ENCODE measurements around the gene SPATA6.
"Not testable (repeated sequence)": the region's sequence is repeated elsewhere in the genome, so short reads cannot be mapped to it uniquely, and the experiment has no call there.

Gene SPATA6

DNA sequence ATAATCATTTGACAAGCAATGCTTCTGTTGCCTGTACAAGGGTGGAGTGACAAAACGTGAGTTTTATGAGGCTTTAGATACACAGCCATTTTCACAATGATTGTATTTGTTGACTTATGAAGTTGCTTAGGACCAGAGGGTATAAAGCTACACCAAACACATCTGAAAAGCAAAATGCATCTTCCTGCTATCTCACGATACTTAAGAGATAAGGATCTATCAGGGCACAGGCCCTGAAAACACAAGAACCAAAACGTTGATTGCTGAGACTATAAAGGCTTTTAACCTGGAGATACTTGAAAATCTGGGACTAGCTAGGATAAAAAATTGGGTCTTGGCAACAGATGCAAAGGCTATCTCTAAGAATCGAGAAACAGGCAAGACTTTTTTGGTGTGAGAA is 133.7 kb downstream of the SPATA6 start:
- DNase-seq: no peak

DNA sequence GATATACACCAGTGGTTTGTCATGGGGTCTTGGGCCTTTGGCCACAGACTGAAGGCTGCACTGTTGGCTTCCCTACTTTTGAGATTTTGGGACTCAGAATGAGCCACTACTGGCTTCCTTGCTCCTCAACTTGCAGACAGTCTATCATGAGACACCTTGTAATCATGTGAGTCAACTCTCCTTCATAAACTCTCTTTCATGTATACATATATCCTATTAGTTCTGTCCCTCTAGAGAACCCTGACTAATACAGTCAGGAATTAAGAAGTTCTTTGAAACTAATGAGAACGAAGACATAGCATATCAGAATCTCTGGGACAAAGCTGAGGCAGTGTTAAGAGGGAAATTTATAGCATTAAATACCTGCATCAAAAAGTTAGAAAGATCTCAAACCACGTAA is 138.7 kb downstream of the SPATA6 start:
- DNase-seq: no peak

DNA sequence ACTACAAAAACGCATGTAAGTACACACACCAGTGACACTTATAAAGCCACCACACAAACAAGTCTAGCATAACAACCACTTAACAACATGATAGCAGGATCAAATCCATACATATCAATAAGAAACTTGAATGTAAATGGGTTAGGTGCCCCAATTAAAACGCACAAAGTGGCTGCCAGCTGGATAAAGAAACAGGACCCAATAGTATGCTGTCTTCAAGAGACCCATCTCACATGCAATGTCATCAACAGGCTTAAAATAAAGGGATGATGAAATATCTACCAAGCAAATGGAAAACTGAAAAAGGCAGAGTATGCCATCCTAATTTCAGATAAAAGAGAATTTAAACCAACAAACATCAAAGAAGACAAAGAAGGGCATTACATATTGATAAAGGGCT is 139.9 kb downstream of the SPATA6 start:
- no peak for DNase-seq

DNA sequence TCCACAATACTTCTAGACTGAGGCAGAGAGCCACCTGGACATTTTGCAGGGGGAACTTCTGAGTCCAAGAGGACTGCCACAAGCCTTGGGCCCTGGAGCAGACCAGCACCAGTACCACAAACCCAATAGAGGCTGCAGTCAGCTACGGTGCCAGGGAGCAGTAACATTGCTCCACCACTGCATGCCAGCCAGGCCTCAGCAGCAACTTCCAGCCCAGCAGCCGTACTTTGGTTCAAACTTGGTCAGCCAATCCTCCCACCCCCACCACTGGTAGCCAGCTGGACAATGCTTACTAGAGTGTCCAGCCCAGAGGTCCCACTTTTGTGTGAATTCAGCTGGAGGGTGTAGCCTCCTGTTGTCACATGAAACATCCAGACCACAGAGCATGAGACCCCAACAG is 142.1 kb downstream of the SPATA6 start:
- DNase-seq: no peak

DNA sequence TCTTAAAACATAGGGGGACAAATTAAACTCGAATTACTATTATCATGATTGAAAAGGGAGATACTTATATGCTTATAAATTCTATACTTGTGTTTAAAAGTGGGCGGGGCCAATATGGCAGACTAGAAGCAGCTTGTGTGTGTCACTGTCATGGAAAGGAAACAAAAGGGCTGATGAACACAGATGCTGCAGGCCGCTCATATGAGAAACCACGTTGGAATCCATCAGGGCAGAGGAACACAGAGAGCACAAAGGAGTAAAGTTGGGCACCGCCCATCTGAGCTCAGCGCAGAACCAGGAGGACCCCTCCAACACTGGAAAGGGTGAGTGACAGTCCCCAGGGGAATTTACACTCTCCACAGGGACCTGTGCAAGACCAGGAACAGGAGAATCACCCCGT is 142.5 kb downstream of the SPATA6 start:
- no peak for DNase-seq

DNA sequence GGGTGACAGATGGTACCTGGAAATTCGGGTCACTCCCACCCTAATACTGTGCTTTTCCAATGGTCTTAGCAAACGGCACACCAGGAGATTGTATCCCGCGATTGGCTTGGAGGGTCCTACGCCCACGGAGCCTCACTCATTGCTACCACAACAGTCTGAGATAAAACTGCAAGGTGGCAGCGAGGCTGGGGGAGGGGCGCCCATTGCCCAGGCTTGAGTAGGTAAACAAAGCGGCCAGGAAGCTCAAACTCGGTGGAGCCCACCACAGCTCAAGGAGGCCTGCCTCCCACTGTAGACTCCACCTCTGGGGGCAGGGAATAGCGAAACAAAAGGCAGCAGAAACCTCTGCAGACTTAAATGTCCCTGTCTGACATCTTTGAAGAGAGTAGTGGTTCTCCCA is 160.2 kb downstream of the SPATA6 start:
- DNase-seq: not testable (repeated sequence)

DNA sequence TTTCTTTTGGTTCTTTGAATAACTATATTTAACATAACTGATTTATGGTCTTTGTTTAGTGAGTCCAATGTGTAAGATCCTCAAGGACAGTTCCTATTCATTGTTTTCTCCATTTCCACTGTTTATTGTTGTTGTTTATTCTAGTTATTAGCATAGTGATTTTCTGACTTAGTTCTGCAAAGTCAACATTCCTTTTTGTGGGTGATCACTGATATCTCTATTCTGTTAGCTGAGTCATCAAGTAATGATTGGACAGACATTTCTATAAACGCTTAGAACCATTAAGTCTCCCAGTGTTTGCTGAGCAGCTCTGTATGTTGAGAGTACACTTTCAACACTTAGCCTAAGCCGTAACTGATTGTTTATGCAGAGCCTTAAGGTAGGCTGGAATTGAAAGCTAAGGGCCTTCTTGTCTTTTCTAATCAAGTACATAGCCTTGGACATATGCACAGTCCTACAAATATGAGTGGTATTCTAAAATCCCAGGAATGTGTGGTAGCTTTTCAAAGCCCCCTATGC is 162.4 kb downstream of the SPATA6 start:
- no peak for DNase-seq

DNA sequence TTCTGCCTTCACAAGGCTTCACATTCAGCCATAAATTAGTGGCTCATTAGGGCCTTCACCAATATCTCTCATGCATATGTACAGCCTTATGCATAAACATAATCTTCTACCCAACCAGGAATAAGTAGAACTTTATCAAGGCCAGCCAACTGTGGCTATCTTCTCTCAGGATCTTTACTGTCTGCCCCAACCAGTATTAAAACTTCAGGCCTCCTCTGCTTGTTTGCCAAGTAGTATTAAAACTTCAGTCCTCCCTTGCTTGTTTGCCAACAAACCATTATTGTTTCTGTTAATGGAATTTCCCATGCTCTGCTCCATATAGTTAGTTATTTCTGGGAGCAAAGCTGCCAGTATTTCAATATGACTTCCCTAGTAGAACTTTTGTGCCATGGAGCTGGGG is 169.4 kb downstream of the SPATA6 start:
- no peak for DNase-seq

DNA sequence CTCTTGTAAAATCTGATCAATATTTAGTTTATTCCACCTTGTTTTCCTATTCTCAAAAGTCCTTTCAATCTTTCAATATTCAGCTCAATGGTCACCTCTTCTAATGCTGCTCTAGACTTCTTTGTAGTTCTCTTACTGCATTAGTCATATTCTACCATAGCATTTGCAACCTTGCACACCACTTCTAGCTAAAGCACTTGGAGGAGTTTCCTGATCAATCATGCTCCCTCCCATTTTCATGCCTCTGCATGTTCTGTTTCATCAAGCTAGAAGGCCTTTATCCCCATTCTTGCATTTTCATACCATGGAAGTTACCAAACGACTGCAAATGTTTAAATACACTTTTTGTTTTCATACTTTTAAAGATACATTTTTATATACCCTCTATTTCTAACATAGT is 177.3 kb downstream of the SPATA6 start:
- no peak for DNase-seq

DNA sequence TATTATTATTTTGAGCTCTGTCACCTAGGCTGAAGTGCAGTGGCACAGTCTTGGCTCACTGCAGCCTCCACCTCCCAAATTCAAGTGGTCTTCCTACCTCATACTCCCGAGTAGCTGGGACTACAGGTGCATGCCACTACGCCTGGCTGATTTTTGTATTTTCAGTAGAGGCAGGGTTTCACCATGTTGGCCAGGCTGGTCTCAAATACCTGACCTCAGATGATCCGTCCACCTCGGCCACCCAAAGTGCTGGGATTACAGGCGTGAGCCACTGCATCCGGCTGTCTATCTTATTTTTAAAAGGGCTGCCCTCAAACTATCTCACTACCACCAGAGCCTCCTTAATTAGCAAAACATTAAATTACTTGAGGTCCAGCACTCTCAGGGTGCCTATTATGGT is 177.9 kb downstream of the SPATA6 start:
- not testable (repeated sequence) for DNase-seq

DNA sequence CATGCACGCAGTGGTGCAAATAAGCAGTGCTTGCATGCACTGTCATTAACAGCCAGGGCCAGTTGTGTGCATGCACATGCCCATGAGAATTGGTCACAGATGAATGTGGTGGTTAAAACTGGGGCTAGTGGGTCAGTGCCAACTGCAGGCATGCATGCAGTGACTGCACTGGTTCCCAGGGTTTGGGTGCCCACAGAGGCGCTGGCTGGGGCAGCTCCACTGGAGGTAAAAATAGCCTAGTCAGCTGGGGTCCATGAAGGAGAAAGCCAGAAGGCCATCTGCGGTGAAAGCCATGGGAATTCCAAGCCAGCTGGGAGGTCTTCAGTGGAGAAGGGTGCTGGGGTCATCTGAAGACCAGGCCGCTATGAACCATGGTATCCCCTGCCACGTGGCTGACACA is 179.3 kb downstream of the SPATA6 start:
- no peak for DNase-seq

DNA sequence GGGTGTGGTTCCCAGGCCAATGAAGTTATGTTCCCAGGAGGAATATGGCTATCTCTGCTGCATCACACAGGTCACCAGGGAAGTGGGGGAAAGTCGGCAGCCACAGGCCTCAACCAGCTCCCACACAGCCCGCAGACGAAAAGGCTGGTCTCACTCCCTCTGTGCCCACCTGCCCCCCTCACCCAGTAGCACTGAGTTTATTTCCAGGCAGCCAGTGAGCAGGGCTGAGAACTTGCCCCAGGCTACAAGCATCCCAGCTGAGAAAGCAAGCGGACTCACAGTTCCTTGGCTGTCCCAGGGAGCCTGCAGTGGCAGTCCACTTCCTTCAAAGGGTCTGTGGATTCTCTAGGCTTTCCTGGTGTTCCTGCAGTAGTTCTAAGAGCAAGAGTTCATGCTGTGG is 180.6 kb downstream of the SPATA6 start:
- DNase-seq: no peak

DNA sequence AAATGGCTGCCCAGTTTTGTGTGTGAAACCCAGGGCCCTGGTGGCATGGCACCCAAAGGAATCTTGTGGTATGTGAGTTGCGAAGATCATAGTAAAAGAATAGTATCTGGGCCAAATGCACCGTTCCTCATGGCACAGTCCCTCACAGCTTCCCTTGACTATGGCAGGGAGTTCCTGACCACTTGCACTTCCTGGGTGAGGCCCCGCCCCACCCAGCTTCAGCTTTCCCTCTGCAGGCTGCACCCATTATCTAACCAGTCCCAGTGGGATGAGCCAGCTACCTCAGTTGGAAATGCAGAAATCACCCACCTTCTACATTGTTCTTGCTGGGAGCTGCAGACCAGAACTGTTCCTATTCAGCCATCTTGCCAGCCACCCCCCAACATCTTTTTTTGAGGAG is 186.5 kb downstream of the SPATA6 start:
- no peak for DNase-seq

DNA sequence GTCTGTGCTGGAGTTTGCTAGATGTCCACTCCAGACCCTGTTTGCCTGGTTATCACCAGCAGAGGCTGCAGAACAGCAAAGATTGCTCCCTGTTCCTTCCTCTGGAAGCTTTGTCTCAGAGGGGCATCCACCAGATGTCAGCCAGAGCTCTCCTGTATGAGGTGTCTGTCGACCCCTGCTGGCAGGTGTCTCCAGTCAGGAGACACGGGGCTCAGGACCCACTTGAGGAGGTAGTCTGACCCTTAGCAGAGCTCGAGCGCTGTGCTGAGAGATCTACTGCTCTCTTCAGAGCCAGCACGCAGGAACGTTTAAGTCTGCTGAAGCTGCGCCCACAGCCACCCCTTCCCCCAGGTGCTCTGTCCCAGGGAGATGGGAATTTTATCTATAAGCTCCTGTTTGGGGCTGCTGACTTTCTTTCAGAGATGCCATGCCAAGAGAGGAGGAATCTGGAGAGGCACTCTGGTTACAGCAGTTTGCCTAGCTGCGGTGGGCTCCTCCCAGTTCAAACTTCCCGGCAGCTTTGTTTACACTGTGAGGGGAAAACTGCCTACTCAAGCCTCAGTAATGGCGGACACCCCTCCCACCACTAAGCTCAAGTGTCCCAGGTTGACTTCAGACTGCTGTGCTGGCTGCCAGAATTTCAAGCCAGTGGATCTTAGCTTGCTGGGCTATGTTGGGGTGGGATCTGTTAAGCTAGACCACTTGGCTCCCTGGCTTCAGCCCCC is 187.1 kb downstream of the SPATA6 start:
- not testable (repeated sequence) for DNase-seq

DNA sequence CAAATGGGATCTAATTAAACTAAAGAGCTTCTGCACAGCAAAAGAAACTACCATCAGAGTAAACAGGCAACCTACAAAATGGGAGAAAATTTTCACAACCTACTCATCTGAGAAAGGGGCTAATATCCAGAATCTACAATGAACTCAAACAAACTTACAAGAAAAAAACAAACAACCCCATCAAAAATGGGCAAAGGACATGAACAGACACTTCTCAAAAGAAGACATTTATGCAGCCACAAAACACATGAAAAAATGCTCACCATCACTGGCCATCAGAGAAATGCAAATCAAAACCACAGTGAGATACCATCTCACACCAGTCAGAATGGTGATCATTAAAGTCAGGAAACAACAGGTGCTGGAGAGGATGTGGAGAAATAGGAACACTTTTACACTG is 189.7 kb downstream of the SPATA6 start:
- DNase-seq: not testable (repeated sequence)

DNA sequence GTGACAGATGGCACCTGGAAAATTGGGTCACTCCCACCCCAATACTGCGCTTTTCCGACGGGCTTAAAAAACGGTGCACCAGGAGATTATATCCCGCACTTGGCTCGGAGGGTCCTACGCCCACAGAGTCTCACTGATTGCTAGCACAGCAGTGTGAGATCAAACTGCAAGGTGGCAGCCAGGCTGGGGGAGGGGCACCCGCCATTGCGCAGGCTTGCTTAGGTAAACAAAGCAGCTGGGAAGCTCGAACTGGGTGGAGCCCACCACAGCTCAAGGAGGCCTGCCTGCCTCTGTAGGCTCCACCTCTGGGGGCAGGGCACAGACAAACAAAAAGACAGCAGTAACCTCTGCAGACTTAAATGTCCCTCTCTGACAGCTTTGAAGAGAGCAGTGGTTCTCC is 194.6 kb downstream of the SPATA6 start:
- DNase-seq: not testable (repeated sequence)

DNA sequence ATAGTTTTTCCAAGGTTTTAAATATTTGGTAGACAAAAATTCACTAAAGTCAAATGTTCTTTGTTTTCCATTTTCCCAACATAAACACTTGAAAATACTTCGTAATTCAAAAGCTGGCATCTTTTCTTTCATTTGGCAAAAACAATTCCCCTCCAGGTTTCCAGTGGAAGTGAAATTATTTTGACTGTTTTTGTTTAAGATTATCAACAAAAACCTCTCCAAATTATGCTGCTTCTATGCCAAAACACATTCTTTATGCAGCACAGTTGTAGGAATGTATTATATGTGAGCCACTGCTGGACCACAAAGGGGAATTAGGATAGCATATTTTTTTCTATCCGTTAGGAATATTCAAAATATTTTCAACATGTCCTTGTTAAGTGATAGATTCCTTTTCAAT is 205.4 kb downstream of the SPATA6 start:
- no peak for DNase-seq

DNA sequence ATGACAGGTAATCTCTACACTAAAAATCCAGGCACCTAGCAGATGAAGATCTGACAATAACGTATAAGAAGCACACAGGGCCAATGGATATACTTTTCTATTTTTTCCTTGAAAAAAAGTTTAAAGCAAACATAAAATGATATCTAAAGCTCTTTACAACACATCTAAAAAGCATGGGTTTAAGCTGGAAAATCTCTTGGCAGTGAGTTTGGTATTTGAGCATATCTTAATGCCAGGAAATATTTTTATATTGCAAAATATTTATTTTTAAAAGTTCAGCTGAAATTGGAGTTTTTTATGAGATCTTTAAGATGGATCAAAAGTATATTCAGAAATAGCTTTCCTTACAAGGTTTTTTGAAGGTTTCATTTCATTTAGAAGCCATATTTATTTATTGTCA is 209.0 kb downstream of the SPATA6 start:
- DNase-seq: no peak

DNA sequence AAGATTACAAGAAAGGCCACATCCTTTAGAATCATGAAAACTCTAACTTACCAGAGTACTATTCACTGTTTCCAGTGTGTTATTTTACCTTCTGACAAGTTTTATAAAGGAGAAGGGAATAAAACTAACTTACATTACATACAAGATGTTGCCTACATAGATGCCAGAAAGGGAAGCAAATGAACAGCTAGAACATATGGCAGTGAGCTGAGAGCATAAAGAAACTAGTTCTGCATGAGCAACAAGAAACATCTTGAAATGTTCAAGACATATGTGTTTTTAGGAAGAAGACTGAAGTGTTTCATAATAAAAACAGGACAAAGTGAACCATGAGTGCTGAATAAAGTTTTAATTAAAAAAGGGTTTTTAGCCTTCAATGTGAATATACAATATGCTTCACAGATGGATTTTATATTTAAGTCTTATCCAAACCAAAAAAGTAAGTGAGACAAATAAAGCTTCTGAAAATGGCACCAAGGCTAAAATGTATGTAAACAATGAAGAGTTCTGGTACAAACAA is 210.1 kb downstream of the SPATA6 start:
- DNase-seq: no peak

DNA sequence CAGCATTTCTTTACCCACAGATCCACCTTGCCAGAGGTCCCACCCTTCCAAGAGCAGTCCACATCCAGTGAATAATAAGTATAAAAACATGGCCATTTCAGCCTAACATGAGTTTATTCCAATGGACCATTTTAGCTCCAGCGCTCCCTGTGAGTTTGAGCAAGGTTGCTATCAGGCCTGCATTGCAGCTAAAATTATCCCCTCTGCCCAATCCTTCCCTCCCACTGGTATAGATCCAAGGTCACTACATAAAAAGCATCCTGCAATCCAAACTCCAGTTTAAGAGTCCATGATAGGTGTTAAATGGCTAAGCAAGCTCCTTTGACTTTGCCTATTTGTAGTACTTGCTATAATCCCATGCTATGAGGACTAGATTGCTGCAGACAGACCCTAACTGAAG is 213.9 kb downstream of the SPATA6 start:
- DNase-seq: no peak

DNA sequence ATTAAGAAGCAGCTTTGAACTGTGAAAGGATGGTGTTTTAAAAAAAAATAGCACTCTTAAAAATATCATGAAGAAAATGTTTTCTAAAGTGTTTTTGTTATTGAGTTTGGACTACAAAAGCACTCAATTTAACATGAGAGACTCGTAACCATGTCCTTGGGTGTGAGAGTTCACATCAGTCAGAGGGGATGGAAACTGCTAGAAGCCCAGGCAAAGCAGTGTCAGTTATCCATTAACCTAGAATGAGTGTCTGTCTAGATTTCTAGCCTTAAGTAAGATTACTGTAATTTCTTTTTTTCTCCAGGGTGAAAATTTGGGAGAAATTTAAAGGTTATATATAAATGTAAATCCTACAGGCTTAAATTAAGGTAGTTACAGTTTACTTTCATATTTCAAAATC is 217.8 kb downstream of the SPATA6 start:
- DNase-seq: no peak

DNA sequence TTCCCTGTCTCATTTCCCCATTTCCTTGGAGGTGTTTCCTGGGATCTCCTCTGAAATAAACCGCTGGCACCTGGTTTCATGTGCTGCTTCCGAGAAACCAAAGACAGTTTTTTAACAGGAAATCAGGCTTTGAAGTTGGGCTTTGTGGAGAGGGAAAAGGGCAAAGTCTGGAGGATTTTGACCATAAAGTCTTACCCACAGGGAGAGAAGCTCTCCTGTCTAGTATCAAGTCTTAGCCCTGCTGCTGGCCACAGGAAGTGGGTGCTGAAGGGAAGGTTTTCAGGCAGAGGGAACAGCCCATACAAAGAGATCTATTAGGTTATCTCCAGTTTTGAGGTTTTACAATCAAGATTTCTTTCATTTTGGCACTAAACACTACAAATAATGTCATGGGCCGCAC is 220.2 kb downstream of the SPATA6 start:
- DNase-seq: no peak

DNA sequence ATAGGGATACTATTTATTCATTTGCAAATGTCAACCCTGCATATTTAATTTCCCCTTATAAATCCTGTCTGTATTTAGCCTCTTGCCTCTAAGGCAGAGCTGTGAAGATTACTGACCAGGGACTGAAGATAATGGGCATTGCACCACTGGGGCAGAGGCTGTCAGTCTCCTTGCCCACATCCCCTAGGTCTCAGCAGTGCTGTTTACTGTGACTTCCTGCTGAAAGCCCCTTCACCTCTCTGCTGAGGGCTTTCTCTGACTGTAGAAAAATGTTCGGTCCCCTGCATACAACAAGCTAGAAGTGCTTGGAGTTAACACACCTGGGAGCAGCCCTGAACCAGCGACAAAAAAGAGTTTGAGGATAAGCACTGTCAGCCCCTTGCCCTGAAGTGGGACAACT is 220.7 kb downstream of the SPATA6 start:
- DNase-seq: no peak

DNA sequence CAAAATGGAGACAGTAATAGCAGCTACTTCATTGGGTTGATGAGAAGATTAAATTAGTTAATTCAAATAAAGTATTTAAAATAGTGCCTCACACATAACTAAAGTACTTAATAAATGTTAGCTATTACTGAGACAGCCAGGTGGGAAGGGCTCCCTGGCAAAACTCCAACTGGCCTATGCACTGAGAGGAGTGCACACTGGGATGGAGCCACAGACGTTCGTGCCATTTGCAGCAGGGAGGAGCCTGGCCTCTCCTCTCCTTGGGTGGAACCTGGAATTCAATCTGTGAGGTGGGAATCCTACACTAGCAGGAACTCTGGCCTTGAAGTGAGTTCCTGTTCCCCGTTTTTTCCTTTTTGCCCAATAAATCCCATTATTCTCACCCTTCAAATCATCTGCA is 221.4 kb downstream of the SPATA6 start:
- DNase-seq: no peak

DNA sequence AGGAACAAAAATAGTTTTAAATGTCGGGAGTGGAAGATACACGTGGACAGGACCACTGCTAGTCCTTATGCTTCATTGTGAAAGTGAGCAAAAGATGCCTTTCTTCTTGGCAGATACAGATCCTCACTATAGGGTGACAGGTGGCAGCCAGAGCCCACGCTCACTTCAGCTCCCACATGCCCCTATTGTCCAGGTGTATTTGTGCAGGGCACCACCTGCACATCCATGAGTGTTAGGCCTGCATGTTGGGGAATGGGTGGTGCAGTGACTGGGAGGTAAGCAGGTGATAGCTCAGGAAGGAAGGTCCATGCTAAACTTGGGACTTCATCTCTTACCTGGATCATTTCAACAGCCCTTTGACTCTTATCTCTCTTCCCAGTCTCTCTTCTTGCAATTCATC is 222.1 kb downstream of the SPATA6 start:
- no peak for DNase-seq

Measured in T-helper 1 cell (primary cell).